ENCODE measurements around the gene ACBD4. TPM values are rescaled to one million over a fixed set of nuclear protein-coding genes. Genes with fewer than 3 reads are reported as not detected.

The ACBD4 gene
- total RNA-seq, 2 experiments from 2014 or later: 12.4 to 12.6 TPM

DNA sequence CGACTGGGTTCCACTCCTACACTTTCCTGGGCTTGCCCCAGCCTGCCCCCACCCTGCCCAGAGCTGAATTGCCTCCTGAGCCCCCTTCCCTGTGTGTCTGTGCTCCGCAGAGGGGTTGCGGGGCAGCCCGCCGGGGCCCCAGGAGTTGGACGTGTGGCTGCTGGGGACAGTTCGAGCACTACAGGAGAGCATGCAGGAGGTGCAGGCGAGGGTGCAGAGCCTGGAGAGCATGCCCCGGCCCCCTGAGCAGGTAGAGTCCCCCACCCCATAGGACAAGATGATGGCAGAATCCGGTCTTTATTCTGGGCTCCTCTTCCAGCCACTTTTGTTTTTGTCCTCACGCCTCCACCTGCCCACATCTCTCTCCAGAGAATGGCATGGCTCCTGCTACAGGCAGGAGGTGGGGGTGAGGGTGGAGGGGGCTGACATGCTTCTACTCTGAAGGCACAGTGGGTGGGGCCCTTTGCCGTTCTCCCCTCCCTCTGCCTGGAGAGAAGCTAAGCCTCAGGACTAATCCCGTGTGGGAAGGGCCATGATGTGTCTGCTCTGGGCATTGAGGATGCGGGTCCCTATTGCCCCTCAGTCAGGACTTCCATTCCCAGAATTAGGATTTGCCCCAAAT is 3.5 kb downstream of the ACBD4 start:
- POLR2A ChIA-PET: interaction anchor here (0.8 to 2.0 kb wide), 3 partner anchors 9 to 22 kb away, joined by 3 to 18 read pairs (median 3); partner anchors contain the start of gene HEXIM1
- CTCF ChIA-PET: interaction anchor here (2.5 to 5.3 kb wide), 2 partner anchors 11 to 58 kb away, joined by 14 to 352 read pairs; partner anchors contain the start of gene HEXIM1
- H3K27me3 Mint-ChIP-seq: no peaks in the 10 kb centered on the region
- H3K4me3 Mint-ChIP-seq: no peak overlapping the region
- no peak for ATAC-seq
- TF ChIP-seq, protein P1, sequence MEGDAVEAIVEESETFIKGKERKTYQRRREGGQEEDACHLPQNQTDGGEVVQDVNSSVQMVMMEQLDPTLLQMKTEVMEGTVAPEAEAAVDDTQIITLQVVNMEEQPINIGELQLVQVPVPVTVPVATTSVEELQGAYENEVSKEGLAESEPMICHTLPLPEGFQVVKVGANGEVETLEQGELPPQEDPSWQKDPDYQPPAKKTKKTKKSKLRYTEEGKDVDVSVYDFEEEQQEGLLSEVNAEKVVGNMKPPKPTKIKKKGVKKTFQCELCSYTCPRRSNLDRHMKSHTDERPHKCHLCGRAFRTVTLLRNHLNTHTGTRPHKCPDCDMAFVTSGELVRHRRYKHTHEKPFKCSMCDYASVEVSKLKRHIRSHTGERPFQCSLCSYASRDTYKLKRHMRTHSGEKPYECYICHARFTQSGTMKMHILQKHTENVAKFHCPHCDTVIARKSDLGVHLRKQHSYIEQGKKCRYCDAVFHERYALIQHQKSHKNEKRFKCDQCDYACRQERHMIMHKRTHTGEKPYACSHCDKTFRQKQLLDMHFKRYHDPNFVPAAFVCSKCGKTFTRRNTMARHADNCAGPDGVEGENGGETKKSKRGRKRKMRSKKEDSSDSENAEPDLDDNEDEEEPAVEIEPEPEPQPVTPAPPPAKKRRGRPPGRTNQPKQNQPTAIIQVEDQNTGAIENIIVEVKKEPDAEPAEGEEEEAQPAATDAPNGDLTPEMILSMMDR (IDR thresholded peaks at IDR 0.05): no peak
- peaks cover 21% of the 10 kb centered on the region for H3K4me1 Mint-ChIP-seq (ENCODE audit: low read depth)
- no peaks in the 10 kb centered on the region for H3K9me3 Mint-ChIP-seq
- intact Hi-C loops (cut with micrococcal nuclease): no loop called here
- no peaks in the 10 kb centered on the region for H3K36me3 Mint-ChIP-seq (ENCODE audit: low read depth)
- no peak overlapping the region for H3K27ac Mint-ChIP-seq
- no peak for DNase-seq

- Mint-ChIP-seq H3K4me1 (ENCODE audit: low read depth) (peaks cover 23% of the 10 kb centered on the region), H3K36me3 (ENCODE audit: low read depth) (no peaks in the 10 kb centered on the region), H3K4me3 (no peak overlapping the region), H3K9me3 (no peaks in the 10 kb centered on the region), H3K27ac (no peak overlapping the region), H3K27me3 (no peaks in the 10 kb centered on the region)
- ChIA-PET CTCF (interaction anchor here (2.5 kb wide), 1 partner anchor 58 kb away, joined by 14 read pairs; no protein-coding TSS in a partner anchor), POLR2A (interaction anchor here (0.8 to 2.0 kb wide), 3 partner anchors 9 to 21 kb away, joined by 3 to 18 read pairs (median 3); partner anchors contain the start of gene HEXIM1)
- DNase-seq (no peak), ATAC-seq (no peak)
- intact Hi-C loops (cut with micrococcal nuclease): no loop called here
- TF ChIP-seq, protein P1 (IDR thresholded peaks at IDR 0.05): no peak
These were observed 4.0 kb downstream of the ACBD4 start for GRCh38 chr17:45139533-45139920.

- ChIA-PET POLR2A (interaction anchor here (1.1 to 1.4 kb wide), 3 partner anchors 8 to 54 kb away, joined by 3 to 5 read pairs (median 4); partner anchors contain the start of genes ACBD4 and HEXIM2), CTCF (interaction anchor here (1.0 to 14.4 kb wide), 5 partner anchors 7 to 55 kb away, joined by 3 to 352 read pairs (median 6); partner anchors contain the start of gene ACBD4)
- Mint-ChIP-seq H3K4me1 (ENCODE audit: low read depth) (peaks cover 28% of the 10 kb centered on the region), H3K4me3 (peak overlapping the region; percentile 62), H3K27me3 (no peaks in the 10 kb centered on the region), H3K9me3 (no peaks in the 10 kb centered on the region), H3K27ac (peak overlapping the region; percentile 69), H3K36me3 (ENCODE audit: low read depth) (peaks cover 3% of the 10 kb centered on the region)
- no peak for ATAC-seq
- no peak for DNase-seq
- intact Hi-C loops (cut with micrococcal nuclease): no loop called here
- TF ChIP-seq, protein P1 (IDR thresholded peaks at IDR 0.05): no peak
These were observed 7.7 kb downstream of the ACBD4 start for GRCh38 chr17:45143094-45143670.

DNA sequence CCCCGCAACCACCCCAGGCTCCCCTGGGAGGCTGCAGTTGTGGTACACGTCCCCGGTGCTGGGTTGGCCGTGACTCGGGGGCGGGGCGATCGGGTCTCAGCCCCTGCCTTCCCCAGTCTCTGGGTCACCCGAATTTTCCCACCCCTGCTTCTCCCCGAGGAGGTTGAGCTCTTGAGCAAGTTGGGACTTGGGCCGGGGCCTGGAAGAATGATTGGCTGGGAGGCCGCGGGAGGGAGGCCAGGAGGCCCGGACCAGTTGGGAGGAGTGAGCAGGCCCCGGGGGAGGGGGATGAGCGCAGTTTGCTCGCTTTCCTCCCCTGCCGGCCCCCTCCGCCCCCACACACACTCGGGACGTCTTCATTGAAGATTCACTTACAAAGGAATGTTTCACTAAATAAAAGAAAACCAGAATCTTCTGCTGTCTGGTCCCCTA is 8.3 kb downstream of the ACBD4 start:
- CTCF ChIA-PET: interaction anchor here (1.0 to 14.4 kb wide), 4 partner anchors 8 to 76 kb away, joined by 3 to 352 read pairs (median 4); partner anchors contain the start of gene ACBD4
- DNase-seq (peak; percentile 49), ATAC-seq (no peak)
- intact Hi-C loops (cut with micrococcal nuclease): no loop called here
- H3K4me3 Mint-ChIP-seq: peak overlapping the region; percentile 62
- no peaks in the 10 kb centered on the region for H3K27me3 Mint-ChIP-seq
- peak overlapping the region; percentile 69 for H3K27ac Mint-ChIP-seq
- H3K4me1 Mint-ChIP-seq (ENCODE audit: low read depth): peaks cover 28% of the 10 kb centered on the region
- POLR2A ChIA-PET: interaction anchor here (1.1 to 1.4 kb wide), 3 partner anchors 9 to 54 kb away, joined by 4 to 5 read pairs (median 5); partner anchors contain the start of genes ACBD4 and HEXIM2
- H3K36me3 Mint-ChIP-seq (ENCODE audit: low read depth): peaks cover 3% of the 10 kb centered on the region
- TF ChIP-seq, protein P1 (IDR thresholded peaks at IDR 0.05): no peak
- H3K9me3 Mint-ChIP-seq: no peaks in the 10 kb centered on the region

Measured in activated CD8-positive, alpha-beta T cell treated with anti-CD3 and anti-CD28 coated beads for 36 hours (primary cell).